GM18861 (cell line): ENCODE measurements around the gene CLK3.
A peak's percentile ranks its signal among the peaks of the same experiment; 100 is the strongest.

Source experiments
- ATAC-seq: cut with Tn5 transposase; IDR thresholded peaks from one replicate; pipeline ENCODE4 v1.9.1; 2021; ENCODE audit not compliant: unreplicated experiment

The CLK3 gene

DNA sequence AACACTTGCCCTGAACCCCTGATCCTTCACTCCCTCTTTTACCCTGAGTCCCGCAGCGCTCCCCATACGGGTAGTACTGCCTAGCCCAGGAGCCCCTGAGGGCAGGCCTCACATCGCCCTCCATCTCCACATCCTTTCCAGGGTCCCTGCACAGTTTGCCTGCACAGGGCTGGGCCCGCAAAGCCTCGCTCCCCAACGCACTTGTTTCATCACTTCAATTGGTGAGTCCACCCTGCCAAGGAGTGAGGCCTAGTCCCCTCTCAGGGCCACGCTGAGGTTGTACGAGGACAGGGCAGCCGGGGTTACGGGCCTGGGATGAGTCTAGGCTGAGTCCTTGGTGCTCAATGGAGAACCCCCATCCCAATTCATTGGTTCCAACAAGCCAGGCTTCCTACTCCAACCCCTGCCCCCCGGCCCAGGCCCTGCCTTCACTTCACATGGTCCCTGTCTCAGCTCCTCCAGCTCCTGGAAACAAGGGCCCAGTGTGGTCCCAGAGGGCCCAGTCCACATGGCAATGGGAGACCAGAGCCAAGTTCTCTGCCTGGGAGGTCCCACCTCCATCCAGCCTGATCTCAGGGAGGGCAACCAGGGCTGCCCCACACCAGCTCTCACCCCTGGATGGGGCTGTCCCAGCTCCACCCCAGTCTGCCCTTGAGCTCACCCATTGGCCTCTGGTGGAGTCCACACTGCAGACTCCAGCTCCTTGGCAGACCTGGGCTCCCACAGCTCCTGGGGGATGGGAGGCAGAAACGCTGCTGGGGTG, 12.4 kb upstream of the CLK3 start:
- no peak for ATAC-seq

DNA sequence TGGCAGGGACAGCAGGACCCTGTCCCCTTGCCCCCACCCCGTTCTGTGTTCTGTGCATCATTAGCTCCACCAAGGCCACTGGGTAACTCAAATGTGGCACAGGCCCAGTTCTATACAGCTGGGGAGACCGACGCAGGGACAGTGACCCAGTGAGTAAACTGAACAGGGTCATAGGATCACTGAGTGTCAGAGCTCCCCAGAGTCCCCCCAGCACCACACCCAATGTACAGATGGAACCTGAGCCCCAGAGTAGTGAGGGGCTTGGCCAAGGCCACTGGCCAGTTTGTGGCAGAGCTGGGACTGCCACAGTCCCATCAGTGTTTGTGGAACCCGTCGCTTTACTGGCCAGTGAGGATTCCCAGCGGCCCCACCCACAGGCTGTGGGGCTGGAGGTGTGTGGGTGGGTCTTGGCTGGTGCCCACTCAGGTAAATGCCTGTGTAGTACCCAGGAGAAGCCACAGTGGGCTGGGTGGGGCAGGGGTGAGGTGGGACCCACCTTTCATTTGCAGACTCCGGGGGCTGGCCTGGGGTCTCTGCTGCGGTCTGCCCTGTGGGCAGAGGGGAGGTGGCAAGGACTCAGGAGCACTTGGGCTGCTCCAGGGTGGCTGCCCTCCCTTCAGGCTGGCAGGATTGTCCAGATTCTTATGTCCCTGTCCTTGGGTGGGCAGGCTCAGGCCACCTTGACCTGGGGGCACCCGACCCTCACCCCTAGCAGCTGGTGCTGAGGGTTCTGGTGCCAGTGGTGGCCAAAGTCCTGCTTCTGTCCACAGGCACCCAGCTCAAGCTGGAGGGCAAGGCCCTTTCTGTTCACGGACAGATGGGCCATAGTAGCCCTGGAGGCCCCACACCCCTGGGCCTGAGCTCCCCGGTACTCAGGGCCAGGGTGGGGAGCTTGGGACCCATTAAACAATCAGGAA, 11.6 kb upstream of the CLK3 start:
- ATAC-seq, result no peak

DNA sequence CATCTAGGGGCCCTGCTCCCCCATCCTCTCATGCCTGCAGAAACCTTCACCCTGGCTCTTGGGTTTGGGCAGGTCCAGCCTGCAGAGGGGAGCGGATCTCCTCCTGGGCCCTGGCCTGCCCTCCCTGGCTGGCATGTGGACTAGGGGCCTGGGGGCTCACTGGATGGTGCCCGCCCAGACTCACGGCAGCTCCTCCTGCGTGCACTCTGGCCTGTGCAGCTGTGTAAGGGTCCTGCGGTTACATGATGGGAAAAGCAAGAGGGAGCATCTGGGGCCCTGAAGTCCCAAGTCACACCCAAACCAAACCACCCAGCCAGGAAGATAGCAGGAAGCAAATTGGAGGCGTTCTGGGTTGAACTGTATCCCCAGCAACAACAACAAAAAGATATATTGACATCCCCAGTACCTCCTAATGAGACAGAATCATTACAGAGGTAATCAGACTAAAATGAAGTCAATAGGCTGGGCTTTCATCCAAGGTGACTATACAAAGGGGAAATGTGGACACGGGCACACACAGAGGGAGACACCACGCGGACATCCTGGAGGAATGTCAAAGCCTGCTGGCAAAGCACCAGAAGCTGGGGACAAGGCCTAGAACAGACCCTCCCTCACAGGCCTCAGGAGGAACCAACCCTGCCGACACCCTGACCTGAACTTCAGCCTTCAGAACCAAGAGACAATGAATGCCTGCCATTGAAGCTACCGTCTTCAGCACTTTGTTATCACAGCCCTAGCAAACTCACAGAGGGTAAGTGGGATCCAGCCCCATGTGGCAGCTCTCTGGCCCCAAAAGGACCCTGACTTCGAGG, 10.4 kb upstream of the CLK3 start:
- no peak for ATAC-seq

DNA sequence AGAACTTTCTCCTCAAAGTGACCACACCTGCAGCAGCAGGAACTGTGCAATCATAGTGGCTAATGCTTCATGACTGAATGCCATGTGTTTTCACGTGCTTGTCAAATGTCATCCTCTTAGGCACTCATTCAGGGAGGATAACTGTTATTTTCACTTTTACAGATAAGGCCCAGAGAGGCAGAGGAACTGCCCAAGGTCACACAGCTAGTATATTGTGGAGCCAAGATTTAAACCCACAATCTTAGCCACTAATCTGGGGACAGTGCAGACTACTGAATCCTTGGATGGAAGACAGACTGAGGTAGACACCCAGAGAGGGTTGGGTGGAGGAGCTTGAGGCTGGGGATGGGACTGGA, 9.9 kb upstream of the CLK3 start:
- ATAC-seq, result no peak

DNA sequence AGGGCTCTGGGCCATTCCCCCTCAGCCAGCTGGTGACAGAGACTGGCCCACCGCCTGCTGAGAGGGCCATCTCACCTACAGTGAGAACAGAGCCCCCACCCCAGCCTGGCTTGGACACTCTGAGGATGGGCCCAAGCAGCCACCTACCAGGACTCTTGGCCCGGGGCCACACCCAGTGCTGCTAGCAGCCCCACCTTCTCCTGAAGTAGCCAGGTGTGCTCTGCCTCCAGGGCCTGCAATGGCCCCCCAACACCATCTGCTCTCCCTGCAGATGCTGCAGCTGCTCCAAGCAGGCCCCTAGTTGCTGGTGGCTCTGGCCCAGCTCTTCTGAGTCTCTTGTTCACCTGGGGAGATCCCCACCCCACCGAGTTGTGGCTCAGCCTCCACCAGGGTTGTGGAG, 6.8 kb upstream of the CLK3 start:
- no peak for ATAC-seq

DNA sequence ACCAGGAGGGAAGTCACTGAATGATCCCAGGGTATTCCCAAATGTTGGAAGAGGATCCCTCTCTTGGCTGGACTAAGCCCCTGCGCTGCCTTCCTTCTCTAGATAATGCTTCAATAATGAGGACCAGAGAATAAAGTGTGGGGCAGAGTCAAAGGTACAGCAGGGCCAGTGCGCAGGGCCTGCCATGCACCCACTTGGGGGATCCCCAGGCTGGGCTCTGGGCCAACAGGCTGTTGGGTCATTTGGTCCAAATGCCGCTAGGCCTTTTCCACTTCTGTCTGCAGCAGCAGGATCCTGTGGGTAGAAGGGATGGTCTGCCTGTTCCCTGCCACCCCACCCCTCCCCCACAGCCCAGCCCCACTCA, 5.7 kb upstream of the CLK3 start:
- ATAC-seq, result no peak

DNA sequence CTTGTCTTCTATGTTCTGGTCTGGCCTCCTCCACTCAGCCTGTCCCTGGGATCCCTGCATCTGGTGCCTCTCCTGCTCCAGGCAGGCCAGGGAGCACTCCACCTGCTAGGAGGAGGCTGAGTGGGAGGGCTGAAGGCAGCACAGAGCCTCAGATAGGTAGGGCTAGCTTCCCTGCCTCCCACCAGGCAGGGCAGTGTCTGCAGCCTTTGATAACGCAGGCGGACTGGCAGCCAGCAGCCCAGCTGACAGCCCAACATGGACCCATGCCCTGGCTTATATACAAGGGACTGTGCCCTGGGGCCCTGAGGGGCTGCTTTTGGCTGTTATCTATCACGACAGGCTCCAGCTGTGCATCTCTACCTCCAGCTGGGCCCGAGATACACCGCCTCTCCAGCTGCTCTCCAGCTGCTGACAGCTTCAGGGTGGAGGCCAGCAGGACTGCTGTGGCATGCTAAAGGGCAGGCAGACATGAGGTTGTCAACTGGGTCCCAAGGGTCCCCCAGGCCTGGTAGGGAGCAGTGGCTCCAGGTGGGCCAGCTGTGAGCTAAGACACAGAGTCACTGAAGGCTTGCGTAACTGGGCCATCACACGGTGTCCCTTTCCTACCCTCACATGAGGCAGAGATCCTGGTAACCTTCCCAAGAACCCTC, 5.2 kb upstream of the CLK3 start:
- no peak for ATAC-seq

DNA sequence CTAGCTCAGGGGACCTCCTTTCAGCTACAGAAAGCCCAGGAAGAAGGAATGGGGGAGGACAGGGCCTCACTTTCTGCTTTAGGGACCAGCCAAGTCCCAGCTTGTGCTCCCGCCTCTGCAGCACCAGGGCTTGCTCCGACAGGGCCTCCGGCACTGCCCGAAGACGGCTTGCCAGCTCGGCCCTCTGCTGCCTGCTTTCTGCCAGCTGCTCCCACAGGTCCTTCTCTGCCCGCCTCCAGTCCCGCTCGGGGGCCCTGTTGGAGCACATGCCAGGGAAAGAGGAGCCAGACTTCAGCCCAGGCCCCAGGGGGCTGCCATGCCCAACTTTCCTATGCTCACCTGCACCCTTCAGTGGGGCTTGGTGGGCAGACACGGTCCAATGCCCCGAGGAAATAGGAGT, 4.3 kb upstream of the CLK3 start:
- ATAC-seq, result no peak

DNA sequence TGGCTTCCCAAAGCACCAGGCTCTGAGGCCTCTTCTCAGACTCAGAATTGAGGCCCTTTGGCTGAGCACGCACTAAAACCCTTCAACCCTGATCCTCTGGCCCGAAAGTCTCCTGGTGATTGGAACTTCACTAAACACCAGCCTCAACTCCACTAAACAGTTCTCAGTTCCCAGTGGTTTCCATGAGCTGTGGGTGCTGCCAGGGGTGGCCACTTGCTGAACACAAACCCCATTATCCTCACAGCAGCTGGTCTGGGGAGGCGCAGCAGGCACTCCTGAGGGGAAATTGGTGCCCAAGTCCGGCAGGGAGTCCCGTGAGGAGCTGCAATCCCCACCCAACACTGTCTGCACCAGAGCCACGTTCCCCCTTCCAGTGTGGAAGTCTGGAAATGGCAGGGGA, 3.8 kb upstream of the CLK3 start:
- no peak for ATAC-seq

DNA sequence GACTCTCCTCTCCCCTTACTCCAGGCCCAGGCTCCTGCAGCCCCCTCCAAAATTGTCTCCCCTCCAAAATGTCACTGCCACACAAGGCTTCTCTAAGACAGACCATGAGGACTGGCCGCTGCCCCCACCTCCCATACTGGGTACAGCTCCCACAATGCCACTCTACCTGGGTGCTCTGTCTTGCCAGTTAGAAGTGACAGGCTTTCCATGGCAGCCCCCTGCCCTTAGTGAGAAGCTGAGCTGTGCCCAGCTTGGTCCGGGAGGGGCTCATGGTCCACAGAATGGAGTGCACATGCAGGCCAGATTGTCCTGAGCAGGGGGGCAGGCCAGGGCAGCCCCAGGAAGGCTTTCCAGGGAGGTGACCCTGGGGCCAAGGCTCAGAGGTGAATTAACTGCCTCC, 3.0 kb upstream of the CLK3 start:
- ATAC-seq, result no peak

DNA sequence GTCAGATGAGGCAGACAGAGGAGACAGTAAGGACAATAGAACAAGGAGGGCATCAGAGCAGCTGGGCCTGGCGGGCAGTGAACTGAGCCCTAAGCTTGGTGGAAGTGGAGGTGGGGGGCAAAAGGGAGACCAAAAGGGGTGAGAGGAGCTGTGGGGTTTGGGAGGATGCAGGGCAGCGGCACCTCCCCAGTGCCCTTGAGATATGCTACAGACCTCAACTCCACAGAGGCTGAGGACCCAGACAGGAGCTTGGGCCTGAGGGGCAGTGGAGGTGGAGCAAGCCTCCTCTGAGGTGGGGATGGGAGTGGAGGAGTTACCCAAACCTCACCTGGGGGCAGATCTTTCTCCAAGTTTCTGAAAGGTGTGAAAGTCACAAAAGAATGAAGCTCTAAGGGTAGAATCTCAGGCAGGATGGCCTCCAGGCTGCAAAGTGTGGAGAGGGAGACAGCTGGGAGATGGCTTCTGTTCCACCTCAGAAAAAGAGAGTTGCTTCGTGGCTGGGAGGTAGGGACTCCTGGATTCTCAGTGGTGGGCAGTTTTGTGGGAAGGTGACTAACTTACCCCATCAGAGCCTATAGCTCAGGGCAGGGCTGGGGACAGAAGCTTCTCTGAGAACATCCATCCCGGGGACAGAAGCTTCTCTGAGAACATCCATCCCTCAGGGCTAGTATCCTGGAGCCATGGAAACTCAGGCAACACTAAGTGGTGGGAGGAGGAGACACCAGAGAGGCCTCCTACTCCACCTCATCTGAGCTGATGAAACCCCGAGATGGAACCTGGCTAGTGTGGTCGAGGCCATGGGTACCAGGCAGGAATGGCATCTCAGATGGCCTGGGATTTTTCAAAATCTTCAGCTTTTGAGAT, 2.3 kb upstream of the CLK3 start:
- no peak for ATAC-seq

DNA sequence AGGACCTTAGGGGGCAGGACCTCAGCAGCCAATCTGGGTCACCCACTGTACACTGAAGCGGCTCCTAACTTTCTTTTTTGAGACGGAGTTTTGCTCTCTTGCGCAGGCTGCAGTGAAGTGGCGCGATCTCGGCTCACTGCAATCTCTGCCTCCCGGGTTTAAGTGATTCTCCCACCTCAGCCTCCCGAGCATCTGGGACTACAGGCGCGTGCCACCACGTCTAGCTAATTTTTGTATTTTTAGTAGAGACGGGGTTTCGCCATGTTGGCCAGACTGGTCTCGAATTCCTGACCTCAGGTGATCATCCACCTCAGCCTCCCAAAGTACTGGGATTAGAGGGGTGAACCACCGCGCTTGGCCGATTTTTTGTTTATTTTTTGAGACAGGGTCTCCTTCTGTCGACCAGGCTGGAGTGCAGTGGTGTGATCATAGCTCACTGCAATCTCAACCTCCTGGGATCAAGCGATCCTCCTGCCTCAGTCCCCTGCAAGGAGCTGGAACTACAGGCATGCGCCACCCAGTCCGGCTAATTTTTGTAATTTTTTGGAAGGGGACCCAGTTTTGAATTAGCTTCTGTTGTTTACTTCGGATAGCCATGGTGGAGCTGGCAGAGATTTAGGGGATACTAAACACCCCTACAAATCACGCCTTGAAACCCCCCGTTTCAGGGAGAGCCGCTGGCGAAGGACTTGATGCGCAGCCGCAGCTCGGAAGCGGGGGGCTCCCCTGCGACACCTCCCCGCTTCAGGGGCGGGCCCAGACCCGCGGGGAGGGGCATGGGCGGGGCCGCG, 1.5 kb upstream of the CLK3 start:
- ATAC-seq, result no peak

DNA sequence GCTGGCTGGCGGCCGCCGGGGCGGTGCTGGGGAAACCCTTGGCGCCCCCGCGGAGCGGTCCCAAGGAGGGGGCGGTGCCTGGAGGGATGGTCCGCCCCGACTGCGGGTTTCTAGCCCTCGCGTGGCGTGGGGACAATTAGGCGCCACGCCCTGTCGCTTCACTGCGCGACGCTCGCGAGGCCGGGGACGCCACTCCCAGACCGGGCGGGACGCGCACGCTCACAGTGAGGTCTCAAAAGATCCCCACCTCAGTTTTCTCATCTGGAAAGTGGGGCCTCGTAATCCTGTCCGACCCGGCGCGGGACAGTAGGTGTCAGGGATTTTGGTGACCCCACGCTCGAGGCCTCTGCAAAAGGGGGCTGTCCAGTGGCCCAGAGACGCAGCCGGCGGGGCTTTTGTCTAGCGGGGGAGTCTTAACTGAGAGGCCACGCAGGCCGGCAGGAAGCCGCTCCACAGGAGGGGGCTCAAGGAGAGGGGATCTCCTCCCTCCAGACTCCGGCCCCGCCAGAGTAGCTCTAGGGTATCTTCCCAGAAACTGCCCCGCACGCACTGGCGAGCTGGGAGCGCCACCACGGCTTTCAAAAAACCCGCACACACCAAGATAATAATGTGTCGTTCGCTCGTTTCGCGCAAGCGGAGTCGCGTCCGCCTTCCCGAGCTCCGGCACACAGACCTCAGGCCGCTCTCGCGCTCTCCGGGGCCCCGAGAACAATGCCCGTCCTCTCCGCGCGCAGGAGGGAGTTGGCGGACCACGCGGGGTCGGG, 710 bp upstream of the CLK3 start:
- peak; percentile 35 for ATAC-seq

DNA sequence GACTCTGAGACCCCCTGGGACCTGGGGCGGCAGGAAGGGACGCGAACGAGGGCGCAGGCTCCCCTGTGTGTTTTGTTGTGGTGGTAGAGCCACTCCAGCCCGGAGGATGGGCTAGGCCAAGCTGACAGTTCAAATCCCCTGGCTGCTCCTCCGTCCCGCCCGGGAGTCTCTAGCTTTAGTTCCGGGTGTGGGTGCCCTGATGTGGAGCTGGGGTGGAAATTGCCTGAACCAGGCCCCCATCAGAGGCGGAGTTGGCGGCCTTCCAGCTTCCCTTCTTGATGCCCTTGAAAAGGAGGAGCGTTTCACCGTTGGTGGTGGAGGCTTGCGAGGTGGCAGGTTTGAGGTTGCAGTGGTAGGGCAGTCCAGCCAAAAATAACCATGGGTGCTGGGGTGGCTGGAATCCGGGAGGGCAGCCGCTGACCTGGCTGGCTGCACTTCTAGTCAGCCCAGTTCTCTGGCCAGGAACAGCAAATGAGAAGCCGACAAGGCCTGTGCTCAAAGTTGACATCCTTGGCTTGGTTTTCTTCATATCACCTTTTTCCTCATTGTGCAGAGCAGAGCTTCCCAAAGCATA, 817 bp downstream of the CLK3 start:
- ATAC-seq, result no peak

DNA sequence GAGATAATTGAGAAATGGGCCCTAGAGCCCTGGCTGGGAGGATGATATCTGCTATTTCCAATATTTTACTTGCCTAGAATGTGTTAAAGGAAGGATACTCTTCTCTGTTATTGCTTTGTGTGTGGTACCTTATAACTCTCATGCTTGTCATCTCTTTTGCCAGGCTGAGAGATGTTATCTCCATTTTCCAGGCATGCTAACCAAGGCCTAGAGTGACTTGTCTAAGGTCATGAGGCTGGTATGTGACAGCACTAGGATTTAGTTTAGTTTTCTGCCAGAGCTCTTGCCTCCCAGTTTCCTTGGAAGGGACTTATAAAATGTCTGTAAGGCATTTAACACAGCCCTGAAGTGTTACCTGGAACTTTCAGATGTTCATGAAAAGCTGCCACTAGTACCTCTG, 1.4 kb downstream of the CLK3 start:
- ATAC-seq, result no peak

DNA sequence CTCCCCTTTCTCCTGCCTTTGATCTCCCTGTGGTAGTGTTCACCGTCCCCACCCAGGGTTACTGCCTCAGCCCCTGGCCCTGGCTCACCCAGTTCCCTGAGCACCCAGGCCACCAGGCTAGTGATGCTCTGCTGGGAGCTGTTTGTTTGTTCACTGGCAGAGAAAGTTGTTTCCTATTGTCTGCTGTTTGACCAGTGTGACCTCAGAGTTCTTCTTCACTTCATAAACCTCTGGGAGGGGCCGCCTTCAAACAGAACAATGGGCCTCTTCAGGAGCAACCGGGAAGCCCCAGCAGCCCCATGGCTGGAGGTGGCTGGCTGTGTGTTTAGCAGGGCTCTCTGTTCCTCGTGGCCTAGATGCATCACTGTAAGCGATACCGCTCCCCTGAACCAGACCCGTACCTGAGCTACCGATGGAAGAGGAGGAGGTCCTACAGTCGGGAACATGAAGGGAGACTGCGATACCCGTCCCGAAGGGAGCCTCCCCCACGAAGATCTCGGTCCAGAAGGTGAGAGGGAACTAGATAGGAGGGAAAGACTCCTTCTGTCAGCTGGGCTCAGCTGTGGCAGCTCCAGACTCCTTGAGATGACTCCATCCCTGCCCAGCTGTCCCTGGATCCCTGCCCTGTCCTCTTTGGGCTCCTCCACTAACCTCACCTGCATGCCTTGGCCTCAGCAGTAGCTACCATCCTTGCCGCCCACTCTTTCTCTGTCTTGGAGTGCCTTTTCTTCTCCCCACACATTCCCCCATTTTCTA, 3.4 kb downstream of the CLK3 start:
- ATAC-seq, result no peak

DNA sequence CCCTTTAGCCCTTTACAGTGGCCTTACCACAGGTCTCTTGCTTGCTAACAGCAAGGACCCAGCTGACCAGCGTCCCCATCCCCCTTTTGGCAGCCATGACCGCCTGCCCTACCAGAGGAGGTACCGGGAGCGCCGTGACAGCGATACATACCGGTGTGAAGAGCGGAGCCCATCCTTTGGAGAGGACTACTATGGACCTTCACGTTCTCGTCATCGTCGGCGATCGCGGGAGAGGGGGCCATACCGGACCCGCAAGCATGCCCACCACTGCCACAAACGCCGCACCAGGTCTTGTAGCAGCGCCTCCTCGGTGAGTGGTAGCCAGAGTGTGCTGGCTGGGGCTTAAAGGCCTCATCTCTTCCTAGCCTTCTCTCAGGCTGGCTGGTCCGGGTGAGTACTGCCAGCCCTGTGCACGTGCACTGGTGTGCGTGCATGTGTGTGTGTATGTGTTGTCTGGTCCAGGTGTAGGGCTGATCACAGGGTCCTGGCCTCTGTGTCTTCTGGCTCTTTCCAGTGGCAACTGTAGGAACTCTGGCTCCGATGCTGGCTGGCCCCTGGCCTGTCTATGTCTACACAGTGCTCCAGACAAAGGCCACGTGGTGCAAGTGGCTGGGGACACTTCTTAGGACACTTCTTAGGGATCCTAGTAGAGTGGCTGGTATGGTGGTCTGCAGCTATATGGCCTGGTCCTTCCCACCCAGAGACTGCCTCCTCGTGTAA, 4.4 kb downstream of the CLK3 start:
- ATAC-seq, result no peak
